MM.1S (cell line): ENCODE results near the gene ACTR3C.
"Not testable (repeated sequence)": the region's sequence is repeated elsewhere in the genome, so short reads cannot be mapped to it uniquely, and the experiment has no call there.

Experiments
- EZH2phosphoT487 ChIP-seq: fragments of 300-600 bp; sonication (generic); IDR thresholded peaks from 2 replicates; pipeline ENCODE4 v1.6.1; 2018; ENCODE audit warnings: antibody characterized with exemption, low read length
- TF ChIP-seq, protein P1 (sequence below): fragments of 300-600 bp; sonication (generic); IDR thresholded peaks from 2 replicates; pipeline ENCODE4 v1.5.1; 2016; ENCODE audit warnings: antibody characterized with exemption, low read length, mixed read lengths

- TF ChIP-seq, protein P1, sequence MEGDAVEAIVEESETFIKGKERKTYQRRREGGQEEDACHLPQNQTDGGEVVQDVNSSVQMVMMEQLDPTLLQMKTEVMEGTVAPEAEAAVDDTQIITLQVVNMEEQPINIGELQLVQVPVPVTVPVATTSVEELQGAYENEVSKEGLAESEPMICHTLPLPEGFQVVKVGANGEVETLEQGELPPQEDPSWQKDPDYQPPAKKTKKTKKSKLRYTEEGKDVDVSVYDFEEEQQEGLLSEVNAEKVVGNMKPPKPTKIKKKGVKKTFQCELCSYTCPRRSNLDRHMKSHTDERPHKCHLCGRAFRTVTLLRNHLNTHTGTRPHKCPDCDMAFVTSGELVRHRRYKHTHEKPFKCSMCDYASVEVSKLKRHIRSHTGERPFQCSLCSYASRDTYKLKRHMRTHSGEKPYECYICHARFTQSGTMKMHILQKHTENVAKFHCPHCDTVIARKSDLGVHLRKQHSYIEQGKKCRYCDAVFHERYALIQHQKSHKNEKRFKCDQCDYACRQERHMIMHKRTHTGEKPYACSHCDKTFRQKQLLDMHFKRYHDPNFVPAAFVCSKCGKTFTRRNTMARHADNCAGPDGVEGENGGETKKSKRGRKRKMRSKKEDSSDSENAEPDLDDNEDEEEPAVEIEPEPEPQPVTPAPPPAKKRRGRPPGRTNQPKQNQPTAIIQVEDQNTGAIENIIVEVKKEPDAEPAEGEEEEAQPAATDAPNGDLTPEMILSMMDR: not testable (repeated sequence)
- not testable (repeated sequence) for TF ChIP-seq EZH2phosphoT487
Observed at GRCh38 chr7:150295027-150295426, 28.3 kb downstream of the ACTR3C start.
